Measurements from ENCODE around the gene KCNQ1.

- no peak for TF ChIP-seq CTCF (IDR thresholded peaks at IDR 0.05)
- TF ChIP-seq POLR2A (IDR thresholded peaks at IDR 0.05): no peak
Observed at GRCh38 chr11:2870460-2870859, 425.7 kb downstream of the KCNQ1 start.
